GM18502 (cell line): ENCODE measurements around the gene MALAT1.
"Not testable (repeated sequence)": the region's sequence is repeated elsewhere in the genome, so short reads cannot be mapped to it uniquely, and the experiment has no call there.

Source experiments
- ATAC-seq: cut with Tn5 transposase; IDR thresholded peaks from one replicate; pipeline ENCODE4 v1.9.1; 2021; ENCODE audit warnings: mild to moderate bottlenecking; ENCODE audit not compliant: unreplicated experiment, poor library complexity

Gene MALAT1

DNA sequence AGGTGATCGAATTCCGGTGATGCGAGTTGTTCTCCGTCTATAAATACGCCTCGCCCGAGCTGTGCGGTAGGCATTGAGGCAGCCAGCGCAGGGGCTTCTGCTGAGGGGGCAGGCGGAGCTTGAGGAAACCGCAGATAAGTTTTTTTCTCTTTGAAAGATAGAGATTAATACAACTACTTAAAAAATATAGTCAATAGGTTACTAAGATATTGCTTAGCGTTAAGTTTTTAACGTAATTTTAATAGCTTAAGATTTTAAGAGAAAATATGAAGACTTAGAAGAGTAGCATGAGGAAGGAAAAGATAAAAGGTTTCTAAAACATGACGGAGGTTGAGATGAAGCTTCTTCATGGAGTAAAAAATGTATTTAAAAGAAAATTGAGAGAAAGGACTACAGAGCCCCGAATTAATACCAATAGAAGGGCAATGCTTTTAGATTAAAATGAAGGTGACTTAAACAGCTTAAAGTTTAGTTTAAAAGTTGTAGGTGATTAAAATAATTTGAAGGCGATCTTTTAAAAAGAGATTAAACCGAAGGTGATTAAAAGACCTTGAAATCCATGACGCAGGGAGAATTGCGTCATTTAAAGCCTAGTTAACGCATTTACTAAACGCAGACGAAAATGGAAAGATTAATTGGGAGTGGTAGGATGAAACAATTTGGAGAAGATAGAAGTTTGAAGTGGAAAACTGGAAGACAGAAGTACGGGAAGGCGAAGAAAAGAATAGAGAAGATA is at the start of gene MALAT1:
Gene MALAT1, plus strand, starts transcription at position 69 of the 736 bp plus-strand sequence.
- no peak for ATAC-seq

DNA sequence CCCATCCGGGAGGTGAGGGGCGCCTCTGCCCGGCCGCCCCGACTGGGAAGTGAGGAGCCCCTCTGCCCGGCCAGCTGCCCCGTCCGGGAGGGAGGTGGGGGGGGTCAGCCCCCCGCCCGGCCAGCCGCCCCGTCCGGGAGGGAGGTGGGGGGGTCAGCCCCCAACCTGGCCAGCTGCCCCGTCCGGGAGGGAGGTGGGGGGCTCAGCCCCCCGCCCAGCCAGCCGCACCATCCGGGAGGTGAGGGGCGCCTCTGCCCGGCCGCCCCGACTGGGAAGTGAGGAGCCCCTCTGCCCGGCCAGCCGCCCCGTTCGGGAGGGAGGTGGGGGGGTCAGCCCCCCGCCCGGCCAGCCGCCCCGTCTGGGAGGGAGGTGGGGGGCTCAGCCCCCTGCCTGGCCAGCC is 47.5 kb upstream of the MALAT1 start:
- ATAC-seq: not testable (repeated sequence)

DNA sequence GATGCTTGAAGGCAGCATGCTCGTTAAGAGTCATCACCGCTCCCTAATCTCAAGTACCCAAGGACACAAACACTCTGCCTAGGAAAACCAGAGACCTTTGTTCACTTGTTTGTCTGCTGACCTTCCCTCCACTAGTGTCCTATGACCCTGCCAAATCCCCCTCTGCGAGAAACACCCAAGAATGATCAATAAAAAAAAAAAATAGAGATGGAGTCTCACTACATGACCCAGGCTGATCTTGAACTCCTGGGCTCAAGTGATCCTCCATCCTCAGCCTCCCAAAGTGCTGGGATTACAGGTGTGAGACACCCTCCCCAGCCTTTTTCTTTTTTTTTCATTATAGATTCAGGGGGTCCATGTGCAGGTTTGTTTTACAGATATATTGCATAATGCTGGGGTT is 46.6 kb upstream of the MALAT1 start:
- ATAC-seq: not testable (repeated sequence)

DNA sequence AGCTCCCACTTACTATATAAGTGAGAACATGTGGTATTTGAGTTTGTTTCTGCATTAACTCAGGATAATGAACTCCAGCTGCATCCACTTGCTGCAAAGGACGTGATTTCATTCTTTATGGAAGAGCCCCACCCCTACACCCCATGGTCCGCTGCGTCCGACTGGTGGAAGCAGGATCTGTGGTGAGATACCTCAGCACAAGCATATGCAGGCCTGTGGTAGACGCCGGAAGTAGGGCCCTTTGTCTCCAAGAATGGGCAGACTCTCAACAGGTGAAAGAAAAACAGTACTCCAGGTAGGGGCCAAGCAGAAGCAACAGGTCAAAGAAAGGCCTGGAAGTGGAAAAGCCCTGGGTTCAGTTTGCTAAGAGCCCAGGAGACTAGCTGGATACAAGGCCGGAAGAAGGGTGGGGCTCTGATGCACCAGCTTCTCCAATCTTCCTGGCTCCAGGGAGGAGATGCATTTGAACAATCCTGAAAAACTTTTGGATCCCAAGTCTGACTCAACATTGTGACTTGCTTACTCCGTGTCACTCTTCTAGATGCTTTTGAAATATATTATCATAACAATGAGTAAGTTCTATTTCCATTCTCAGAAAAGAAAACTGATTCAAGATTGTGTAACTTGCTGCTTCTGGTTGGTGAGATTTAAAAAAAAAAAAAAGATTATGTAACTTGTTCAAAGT is 45.9 kb upstream of the MALAT1 start:
- no peak for ATAC-seq

DNA sequence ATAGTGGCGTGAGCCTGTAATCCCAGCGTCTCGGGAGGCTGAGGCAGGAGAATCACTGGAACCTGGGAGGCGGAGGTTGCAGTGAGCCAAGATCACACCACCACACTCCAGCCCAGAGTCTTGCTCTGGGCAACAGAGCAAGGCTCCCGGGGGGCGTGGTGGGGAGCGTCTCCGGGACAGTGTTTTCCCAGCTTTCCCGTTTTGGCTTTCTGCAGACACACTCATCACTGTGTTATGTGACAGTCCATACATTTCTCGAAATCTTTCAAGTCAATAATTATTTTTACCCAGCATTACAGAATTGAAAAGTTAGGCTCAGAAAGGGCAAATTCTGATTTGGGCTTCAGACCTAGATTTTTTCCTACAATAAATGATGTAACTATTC is 44.5 kb upstream of the MALAT1 start:
- no peak for ATAC-seq

DNA sequence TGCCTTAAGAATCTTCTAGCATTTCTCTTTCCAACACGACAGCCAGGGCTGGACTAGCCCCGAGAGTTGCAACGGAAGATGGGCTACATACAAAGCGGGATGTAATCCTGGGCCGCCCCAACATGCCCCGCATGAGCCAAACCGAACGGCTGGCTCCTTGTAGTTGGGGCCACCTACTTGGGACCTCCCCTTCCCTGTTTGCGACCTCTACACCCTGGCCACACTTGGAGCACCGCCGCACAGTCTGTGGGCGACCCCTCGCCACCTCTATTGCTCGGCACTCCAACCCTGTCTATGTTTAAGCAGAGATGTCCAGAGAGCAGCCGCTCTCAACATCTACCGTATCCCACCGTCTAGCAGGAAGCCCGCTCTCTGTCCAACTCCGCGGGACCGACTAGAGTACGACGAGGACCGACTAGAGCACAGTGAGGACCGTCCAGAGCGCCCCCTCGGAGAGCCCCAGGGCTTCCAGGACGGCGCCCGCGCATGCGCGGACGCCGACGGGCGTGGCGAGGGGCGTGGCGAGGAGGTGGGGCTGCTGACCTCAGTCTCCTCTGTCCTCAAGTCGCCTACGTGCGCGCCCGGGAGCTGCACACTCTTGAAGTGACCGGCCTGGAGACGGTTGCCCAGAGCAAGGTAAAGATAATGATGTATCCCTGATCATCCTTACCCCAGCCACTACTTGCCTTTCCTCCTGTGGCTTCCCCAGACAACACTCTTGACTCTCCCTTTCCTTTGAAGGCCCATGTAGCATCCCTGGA is 44.0 kb upstream of the MALAT1 start:
- peak; percentile 86 for ATAC-seq

DNA sequence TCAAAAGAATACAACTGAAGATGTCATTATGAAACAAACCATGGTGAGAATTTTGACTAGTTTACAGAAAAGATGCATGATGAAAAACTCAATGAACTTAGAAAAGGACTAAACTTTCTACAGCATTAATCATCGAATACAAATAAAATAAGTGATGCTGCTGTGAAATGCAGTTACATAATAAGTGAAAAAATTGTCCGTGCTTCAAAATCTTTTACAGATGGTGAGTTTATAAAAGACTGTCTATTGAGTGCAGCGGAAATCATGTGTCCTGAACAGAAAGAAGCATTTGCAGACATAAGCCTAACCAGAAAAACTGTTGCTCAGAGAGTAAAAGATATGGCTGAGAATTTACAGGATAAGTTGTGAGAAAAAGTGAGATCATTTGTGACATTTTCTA is 42.4 kb upstream of the MALAT1 start:
- no peak for ATAC-seq

DNA sequence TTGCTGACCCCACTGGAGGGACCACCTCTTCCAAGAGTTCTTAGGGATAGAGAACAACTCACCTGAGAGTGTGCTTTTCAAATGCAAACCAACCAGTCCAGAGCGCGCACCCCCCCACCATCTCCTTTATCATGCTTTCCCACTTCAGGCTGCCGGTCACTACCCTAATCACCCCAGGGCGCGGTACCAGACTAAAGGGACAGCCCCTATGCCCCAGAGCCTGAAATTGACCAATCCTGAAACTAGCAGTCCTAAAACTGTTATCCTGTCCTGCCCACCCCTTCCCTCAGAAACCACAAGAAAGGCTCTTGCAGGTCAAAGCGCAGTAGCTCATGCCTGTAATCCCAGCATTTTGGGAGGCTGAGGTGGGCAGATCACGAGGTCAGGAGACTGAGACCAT is 39.3 kb upstream of the MALAT1 start:
- ATAC-seq: no peak

DNA sequence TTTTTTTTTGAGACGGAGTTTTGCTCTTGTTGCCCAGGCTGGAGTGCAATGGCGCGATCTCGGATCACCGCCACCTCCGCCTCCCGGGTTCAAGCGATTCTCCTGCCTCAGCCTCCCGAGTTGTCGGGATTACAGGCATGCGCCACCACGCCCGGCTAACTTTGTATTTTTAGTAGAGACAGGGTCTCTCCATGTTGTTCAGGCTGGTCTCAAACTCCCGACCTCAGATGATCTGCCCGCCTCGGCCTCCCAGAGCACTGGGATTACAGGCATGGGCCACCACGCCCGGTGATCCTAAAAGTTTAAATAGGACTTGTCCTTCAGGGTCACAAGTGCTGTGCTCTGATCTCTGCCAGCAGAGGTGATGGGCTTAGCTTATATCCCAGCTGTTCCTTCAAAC is 33.4 kb upstream of the MALAT1 start:
- not testable (repeated sequence) for ATAC-seq

DNA sequence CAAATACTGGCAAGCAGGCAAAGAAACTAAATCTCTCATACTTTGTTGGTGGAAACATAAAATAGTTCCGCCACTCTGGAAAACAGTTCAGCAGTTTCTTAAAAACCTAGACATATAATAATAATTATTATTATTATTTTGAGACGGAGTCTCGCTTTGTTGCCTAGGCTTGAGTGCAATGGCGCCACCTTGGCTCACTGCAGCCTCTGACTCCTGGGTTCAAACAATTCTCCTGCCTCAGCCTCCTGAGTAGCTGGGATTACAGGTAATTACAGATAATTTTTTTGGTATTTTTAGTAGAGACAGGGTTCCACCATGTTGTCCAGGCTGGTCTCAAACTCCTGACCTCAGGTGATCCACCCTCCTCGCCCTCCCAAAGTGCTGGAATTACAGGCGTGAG is 31.5 kb upstream of the MALAT1 start:
- not testable (repeated sequence) for ATAC-seq

DNA sequence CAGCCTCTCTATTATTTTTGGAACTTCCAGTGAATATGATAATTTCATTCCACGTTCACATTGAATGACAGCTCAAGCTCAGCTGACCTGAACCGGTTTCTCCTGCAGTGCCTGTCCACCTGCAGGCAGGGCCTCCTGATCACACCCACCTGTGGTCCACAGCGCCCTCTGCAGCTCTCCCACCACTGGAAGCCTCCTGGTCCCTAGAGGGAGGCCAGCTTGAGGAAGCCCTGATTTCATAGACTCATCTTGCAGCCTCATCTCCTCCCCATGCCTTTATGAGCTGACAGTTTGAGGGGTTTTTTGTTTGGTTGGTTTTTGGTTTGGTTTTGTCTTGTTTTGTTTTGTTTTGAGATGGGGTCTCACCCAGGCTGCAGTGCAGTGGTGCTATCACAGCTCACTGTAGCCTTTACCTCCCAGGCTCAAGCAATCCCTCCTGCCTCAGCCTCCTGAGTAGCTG is 29.9 kb upstream of the MALAT1 start:
- ATAC-seq: no peak

DNA sequence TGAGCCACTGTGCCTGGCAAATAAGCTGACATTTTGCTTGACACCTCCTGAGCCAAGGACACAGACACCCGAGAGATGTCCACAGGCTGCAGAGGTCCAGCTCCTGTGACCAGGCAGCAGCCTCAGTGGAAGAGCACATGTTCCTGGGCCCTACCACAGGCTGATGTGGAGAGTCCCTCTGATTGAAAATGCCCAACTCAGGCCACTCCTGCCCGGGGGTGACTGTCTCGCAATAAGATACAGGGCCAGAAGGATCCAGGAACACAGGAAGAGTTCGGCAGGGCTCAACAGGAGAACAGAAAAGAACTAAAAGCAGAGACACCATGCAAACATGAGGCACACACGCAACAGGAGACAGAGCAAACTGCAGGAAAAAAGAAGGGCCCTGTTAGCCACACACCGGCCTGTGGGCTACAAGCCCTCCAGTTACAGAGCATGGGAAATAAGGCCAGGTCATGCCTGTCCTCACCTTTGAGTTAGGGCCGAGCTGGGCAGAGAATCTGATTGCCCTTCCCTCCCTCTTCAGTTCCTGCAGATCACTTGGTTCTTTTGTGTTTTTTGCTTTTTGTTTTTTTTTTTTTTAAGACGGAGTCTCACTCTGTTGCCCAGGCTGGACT is 28.3 kb upstream of the MALAT1 start:
- ATAC-seq: no peak

DNA sequence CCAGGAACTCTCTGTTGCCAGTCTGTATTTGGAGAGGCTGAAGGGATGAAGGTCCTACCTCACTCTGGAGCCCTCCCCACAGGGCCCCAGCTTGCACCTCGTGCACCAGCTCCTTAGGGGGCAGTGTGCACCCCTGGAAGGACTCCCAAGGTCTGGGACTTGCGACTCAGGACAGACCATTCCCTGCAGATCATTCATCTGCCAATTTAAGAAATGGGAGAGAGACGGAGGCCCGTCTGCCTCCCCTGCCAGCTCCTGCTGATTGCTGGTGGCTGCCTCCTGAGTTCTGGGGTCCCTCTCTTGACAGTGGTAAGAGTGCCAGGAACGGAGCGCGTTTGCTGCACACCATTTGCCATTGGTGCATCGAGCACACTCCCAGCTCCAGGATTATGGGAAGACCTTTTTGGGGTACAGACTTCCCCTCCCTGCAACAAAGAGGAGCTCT is 27.4 kb upstream of the MALAT1 start:
- no peak for ATAC-seq

DNA sequence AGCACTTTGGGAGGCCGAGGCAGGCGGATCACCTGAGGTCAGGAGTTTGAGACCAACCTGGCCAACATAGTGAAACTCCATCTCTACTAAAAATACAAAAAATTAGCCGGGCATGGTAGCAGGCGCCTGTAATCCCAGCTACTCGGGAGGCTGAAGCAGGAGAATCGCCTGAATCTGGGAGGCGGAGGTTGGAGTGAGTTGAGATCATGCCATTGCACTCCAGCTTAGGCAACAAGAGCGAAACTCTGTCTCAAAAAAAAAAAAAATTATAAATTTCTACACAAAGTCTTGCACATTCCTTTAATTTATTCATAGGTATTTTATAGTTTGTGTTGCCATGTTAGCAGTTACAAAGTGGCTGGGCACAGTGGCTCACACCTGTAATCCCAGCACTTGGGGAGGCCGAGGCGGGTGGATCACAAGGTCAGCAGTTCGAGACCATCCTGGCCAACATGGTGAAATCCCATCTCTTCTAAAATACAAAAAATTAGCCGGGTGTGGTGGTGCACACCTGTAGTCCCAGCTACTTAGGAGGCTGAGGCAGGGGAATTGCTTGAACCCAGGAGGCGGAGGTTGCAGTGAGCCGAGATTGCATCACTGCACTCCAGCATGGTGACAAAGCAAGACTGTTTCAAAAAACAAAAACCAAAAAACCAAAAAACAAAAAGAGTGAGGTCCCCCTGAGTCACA is 26.1 kb upstream of the MALAT1 start:
- not testable (repeated sequence) for ATAC-seq

DNA sequence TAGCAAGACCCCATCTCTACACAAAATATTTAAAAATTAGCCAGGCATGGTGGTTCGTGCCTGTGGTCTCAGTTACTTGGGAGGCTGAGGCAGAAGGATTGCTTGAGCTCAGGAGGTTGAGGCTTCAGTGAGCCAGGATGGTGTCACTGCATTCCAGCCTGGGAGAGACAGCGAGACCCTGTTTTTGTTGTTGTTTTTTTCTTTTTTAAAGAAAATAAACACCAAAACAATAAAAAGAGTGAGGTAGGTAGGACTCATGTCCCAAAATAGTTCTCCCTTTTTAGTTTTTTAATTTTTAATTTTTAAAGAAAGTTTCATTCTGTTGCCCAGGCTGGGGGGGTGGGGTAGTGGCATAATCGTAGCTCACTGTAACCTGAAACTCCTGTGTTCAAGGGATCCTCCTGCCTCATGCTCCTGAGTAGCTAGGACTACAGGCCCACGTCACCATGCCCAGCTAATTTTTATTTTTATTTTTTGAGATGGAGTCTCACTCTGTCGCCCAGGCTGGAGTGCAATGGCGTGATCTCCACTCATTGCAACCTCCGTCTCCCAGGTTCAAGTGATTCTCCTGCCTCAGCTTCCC is 25.5 kb upstream of the MALAT1 start:
- no peak for ATAC-seq

DNA sequence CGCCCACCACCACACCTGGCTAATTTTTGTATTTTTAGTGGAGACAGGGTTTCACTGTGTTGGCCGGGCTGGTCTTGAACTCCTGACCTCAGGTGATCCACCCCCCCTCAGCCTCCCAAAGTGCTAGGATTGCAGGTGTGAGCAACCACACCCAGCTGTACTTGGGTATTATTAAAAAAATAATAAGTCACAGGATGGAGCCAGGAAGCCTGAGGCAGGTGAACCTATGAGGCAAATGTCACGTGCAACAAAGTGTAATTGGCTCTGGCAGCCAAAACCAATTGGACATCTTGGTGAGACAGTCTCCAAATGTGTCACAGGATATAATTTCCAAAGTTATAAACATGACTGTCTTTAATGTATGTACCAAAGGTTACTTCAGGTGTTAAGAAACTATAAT is 24.0 kb upstream of the MALAT1 start:
- ATAC-seq: no peak

DNA sequence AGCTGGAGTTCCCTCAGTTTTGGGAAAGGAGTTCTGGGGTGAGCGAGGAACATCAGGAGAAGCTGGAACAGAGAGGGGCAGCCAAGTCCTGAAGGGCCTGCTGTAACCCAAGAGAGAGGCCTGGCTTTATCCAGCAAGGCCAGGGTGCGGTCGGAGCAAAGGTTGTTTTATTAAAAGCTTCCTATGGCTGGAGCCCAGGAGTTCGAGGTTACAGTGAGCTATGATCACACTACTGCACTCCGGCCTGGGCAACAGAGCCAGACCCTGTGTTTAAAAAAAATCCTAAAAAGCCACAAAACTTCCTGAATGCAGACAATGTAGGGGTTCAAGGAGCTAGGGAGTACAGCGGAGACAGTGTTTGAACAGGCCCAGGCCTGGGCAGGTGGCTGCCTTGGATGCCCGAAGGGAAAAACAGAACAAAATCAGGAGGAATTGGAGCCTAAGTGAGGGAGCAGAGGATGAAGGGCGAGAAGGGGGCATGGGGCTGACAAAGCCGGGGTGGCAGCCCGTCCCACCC is 22.2 kb upstream of the MALAT1 start:
- ATAC-seq: no peak

DNA sequence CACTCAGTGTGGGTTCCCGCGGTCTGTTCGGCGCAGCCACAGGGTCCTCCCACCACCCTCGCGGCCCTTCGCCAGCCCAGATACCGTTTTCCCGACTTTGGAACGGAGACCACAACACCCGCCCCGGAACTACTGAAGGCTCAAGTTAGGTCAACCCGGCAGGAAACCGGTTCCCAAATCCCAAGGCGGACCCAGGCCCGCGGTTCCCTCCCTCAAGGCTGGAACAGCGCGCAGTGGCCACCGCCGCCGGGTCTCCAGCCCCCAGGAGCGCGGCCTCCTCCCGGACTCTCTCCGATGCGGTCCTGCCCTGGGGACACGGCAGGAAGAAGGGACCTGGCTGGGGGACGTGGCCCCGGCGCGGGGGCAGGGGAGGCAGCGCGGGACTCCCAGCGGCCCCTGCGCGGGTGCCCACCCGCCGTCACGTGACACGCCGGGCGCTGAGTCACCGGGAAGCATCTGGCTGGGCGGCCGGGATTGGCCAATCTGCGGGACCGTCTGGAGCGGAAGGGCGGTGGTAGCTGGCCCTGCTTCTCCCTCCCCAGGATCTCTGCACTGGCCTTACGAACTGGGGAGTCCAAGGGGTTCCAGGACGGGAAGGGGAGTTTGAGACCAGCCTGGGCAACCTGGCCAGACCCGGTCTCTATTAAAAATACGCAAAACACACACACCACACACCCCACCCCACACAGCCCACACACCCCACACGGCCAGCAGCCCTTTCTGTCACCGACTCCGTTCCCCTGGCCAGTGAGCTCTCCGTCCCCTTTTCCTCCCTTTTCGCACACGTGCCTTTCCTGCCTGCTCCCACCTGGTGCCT is 21.5 kb upstream of the MALAT1 start:
- ATAC-seq: peak; percentile 74
